CD4-positive, alpha-beta T cell treated with Interleukin-1 beta for 1 hour (primary cell): Measurements from ENCODE around the gene DPYSL5.
A peak's percentile ranks its signal among the peaks of the same experiment; 100 is the strongest.

Experiments
- DNase-seq, 2 donors: peaks; one replicate each; pipeline ENCODE4 v3.0.0-alpha.2; 2020 to 2022

DPYSL5 gene

GRCh38 chr2:26971911-26972786 is 124.2 kb downstream of the DPYSL5 start:
- DNase-seq = no peak

GRCh38 chr2:26974352-26974751 is 126.4 kb downstream of the DPYSL5 start:
- DNase-seq = no peak

- DNase-seq = no peak
These were observed 127.2 kb downstream of the DPYSL5 start for GRCh38 chr2:26975102-26975501.

- DNase-seq = no peak
These were observed 127.7 kb downstream of the DPYSL5 start for GRCh38 chr2:26975656-26976055.

- DNase-seq = no peak
These were observed 128.3 kb downstream of the DPYSL5 start for GRCh38 chr2:26976237-26976636.

GRCh38 chr2:26977012-26977411 is 129.1 kb downstream of the DPYSL5 start:
- DNase-seq = no peak

GRCh38 chr2:26978061-26978596 is 130.2 kb downstream of the DPYSL5 start:
- no peak for DNase-seq

GRCh38 chr2:26979741-26980140 is 131.8 kb downstream of the DPYSL5 start:
- DNase-seq = no peak

GRCh38 chr2:26980971-26981370 is 133.0 kb downstream of the DPYSL5 start:
- DNase-seq = no peak

GRCh38 chr2:26982102-26982742 is 134.3 kb downstream of the DPYSL5 start:
- DNase-seq = peak in 1 of 2 donors; percentile 13

- DNase-seq = no peak
These were observed 135.8 kb downstream of the DPYSL5 start for GRCh38 chr2:26983746-26984145.

GRCh38 chr2:26985807-26986206 is 137.9 kb downstream of the DPYSL5 start:
- no peak for DNase-seq

GRCh38 chr2:26986576-26986975 is 138.6 kb downstream of the DPYSL5 start:
- DNase-seq = no peak

- DNase-seq = no peak
These were observed 140.3 kb downstream of the DPYSL5 start for GRCh38 chr2:26988058-26988860.

GRCh38 chr2:26989156-26989555 is 141.2 kb downstream of the DPYSL5 start:
- DNase-seq = no peak

GRCh38 chr2:26991717-26992116 is 143.8 kb downstream of the DPYSL5 start:
- no peak for DNase-seq

- no peak for DNase-seq
These were observed 145.8 kb downstream of the DPYSL5 start for GRCh38 chr2:26993768-26994167.

GRCh38 chr2:26994983-26995382 is 147.1 kb downstream of the DPYSL5 start:
- DNase-seq = no peak

- DNase-seq = no peak
These were observed 149.5 kb downstream of the DPYSL5 start for GRCh38 chr2:26997394-26997793.

- DNase-seq = no peak
These were observed 150.4 kb downstream of the DPYSL5 start for GRCh38 chr2:26998323-26998722.
